Fibroblast of villous mesenchyme (primary cell): ENCODE measurements around the gene TSGA10IP. TPM values are rescaled to one million over a fixed set of nuclear protein-coding genes. Genes with fewer than 3 reads are reported as not detected.
A peak's percentile ranks its signal among the peaks of the same experiment; 100 is the strongest.

ENCODE experiments used
- DNase-seq: peaks from one replicate; pipeline ENCODE4 v3.0.0-alpha.2; 2010; ENCODE audit warnings: low read depth
- H3K4me3 ChIP-seq: 2 replicates; pipeline ENCODE4 v1.5.1; 2011; ENCODE audit warnings: low read depth, mild to moderate bottlenecking, low read length
- CTCF ChIP-seq: IDR thresholded peaks from 2 replicates; pipeline ENCODE4 v1.5.1; 2012; ENCODE audit warnings: low read depth, mild to moderate bottlenecking, low read length; ENCODE audit not compliant: insufficient read depth
- total RNA-seq: library from RNA; depleted of rRNA; stranded (reverse); fragments of >200 nt; gene quantifications from 2 replicates; pipeline ENCODE4 v1.2.3, GENCODE V29; 2012

The TSGA10IP gene
- total RNA-seq, 1 donor, result not detected

GRCh38 chr11:65981972-65982823 lies 36.9 kb downstream of the TSGA10IP start:
- H3K4me3 ChIP-seq, result no peak overlapping the region
- TF ChIP-seq CTCF, result no peak
- no peak for DNase-seq

GRCh38 chr11:65982824-65983588 lies 37.7 kb downstream of the TSGA10IP start:
- no peak for TF ChIP-seq CTCF
- no peak for DNase-seq
- H3K4me3 ChIP-seq, result no peak overlapping the region

DNA sequence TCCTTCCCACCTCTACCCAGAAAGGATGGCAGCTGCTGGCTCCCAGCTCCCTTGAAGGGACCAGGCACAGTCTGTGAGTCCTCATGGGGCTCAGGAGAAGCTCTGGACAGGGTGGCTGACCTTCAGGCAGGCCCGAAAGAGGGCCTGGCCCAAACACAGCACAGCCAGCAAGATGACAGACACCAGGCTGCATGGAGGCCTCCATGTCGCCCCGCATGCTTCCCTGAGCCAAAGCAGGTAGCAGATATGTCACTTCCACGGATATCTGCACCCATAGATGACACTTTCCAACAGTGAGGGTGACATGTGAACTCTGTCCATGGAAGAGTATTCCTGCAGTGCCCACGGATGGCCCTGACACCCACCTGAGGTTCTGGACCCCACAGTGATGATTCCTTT lies 38.3 kb downstream of the TSGA10IP start:
- no peak for TF ChIP-seq CTCF
- DNase-seq, result no peak
- no peak overlapping the region for H3K4me3 ChIP-seq

- no peak overlapping the region for H3K4me3 ChIP-seq
- no peak for TF ChIP-seq CTCF
- DNase-seq, result no peak
These were observed 42.1 kb downstream of the TSGA10IP start for GRCh38 chr11:65987336-65987735.

GRCh38 chr11:65988791-65989592 lies 43.7 kb downstream of the TSGA10IP start:
- DNase-seq, result peak; percentile 96
- no peak overlapping the region for H3K4me3 ChIP-seq
- peak; percentile 97 for TF ChIP-seq CTCF

DNA sequence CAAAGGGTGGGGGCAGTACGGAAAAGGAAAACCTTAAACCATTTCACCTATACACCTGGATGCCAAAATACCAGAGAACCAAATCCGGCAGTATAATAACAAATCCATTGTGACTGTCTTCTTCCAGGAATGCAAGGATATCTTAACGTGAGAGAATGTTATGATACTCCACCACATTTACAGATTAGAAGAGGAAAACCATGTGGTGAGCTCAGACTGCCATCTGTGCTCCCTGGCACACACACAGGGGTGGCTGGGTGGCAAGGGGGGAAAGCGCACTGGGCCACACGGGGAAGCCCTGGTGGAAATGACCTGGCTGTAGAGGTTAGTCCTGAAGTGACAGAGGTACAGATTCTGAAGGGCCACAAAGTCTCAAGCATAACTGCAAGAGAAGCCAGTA lies 46.8 kb downstream of the TSGA10IP start:
- no peak overlapping the region for H3K4me3 ChIP-seq
- no peak for DNase-seq
- TF ChIP-seq CTCF, result no peak
